ENCODE data around the gene NOP10.

GRCh38 chr15:34365836-34366235 is 22.9 kb upstream of the NOP10 start:
- no peak for TF ChIP-seq CTCF (IDR thresholded peaks at IDR 0.05)
- TF ChIP-seq EZH2 (IDR thresholded peaks at IDR 0.05; ENCODE audit: borderline replicate concordance, insufficient read depth, low read depth, low read length, poor library complexity, severe bottlenecking), result no peak
